ENCODE results near the gene VLDLR. TPM values are rescaled to one million over a fixed set of nuclear protein-coding genes. Genes with fewer than 3 reads are reported as not detected.

Gene VLDLR
- total RNA-seq, 1 experiment from 2014 or later = 4.5 TPM

DNA sequence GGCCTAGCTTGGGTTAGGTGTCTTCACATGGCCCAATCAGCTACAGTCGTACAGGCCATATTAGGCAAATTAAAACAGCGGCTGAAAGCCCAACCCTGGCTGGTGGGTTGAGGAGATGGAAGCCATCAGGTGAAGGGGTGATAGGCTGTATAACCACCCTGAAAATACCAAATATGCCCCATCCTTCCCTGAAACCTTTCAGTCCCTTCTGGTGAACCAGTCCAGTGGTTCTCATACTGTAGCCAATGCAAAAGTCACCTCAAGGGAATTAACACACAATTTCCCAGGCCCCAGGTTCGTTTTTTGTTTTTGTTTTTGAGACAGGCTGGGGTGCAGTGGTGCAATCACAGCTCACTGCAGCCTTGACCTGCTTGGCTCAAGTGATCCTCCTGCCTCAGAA lies 75.9 kb downstream of the VLDLR start:
- POLR2A ChIA-PET (ENCODE audit: low non-redundant PET) = no interaction called here
- no TSS peak for BruUV-seq (replicated peaks)
- Histone ChIP-seq H3K9me3 (ENCODE audit: low read depth, low read length, poor library complexity, severe bottlenecking) (no peaks in the 10 kb centered on the region), H3K27me3 (replicated peaks; ENCODE audit: insufficient read depth, low read depth, low read length, poor library complexity) (no peaks in the 10 kb centered on the region), H3K27ac (ENCODE audit: low read depth, low read length, poor library complexity, severe bottlenecking) (no peak overlapping the region), H3K36me3 (ENCODE audit: insufficient read depth, low read length, poor library complexity, severe bottlenecking) (no peaks in the 10 kb centered on the region), H3K4me3 (ENCODE audit: low read depth, low read length, poor library complexity, severe bottlenecking) (no peak overlapping the region), H3K4me1 (ENCODE audit: insufficient read depth, low read length, poor library complexity, severe bottlenecking) (no peaks in the 10 kb centered on the region)
- intact Hi-C loops (cut with micrococcal nuclease; ENCODE audit: unreplicated experiment) = no loop called here
- CTCF ChIA-PET = no interaction called here
- TF ChIP-seq EZH2 (IDR thresholded peaks at IDR 0.05; ENCODE audit: borderline replicate concordance, low read depth, low read length, poor library complexity, severe bottlenecking) = no peak
- no peak for TF ChIP-seq CTCF (conservative IDR thresholded peaks at IDR 0.05; ENCODE audit: low read depth, low read length)
- no peak for DNase-seq (ENCODE audit: low spot score)

- no peaks in the 10 kb centered on the region for H3K27me3 ChIP-seq (replicated peaks; ENCODE audit: insufficient read depth, low read depth, low read length, poor library complexity)
- no peak for TF ChIP-seq EZH2 (IDR thresholded peaks at IDR 0.05; ENCODE audit: borderline replicate concordance, low read depth, low read length, poor library complexity, severe bottlenecking)
- TF ChIP-seq CTCF (conservative IDR thresholded peaks at IDR 0.05; ENCODE audit: low read depth, low read length) = no peak
- no peaks in the 10 kb centered on the region for H3K4me1 ChIP-seq (ENCODE audit: insufficient read depth, low read length, poor library complexity, severe bottlenecking)
- POLR2A ChIA-PET (ENCODE audit: low non-redundant PET) = no interaction called here
- no peak overlapping the region for H3K4me3 ChIP-seq (ENCODE audit: low read depth, low read length, poor library complexity, severe bottlenecking)
- no peak for DNase-seq (ENCODE audit: low spot score)
- no peaks in the 10 kb centered on the region for H3K36me3 ChIP-seq (ENCODE audit: insufficient read depth, low read length, poor library complexity, severe bottlenecking)
- BruUV-seq (replicated peaks) = no TSS peak
- CTCF ChIA-PET = no interaction called here
- no peak overlapping the region for H3K27ac ChIP-seq (ENCODE audit: low read depth, low read length, poor library complexity, severe bottlenecking)
- H3K9me3 ChIP-seq (ENCODE audit: low read depth, low read length, poor library complexity, severe bottlenecking) = no peaks in the 10 kb centered on the region
- intact Hi-C loops (cut with micrococcal nuclease; ENCODE audit: unreplicated experiment) = no loop called here
These were observed 78.8 kb downstream of the VLDLR start for GRCh38 chr9:2700398-2700797.

GRCh38 chr9:2700909-2701550 lies 79.4 kb downstream of the VLDLR start:
- ChIA-PET POLR2A (ENCODE audit: low non-redundant PET) (no interaction called here), CTCF (no interaction called here)
- DNase-seq (ENCODE audit: low spot score) = no peak
- no peak for TF ChIP-seq EZH2 (IDR thresholded peaks at IDR 0.05; ENCODE audit: borderline replicate concordance, low read depth, low read length, poor library complexity, severe bottlenecking)
- TF ChIP-seq CTCF (conservative IDR thresholded peaks at IDR 0.05; ENCODE audit: low read depth, low read length) = no peak
- no peaks in the 10 kb centered on the region for H3K27me3 ChIP-seq (replicated peaks; ENCODE audit: insufficient read depth, low read depth, low read length, poor library complexity)
- BruUV-seq (replicated peaks) = no TSS peak
- H3K4me3 ChIP-seq (ENCODE audit: low read depth, low read length, poor library complexity, severe bottlenecking) = no peak overlapping the region
- H3K27ac ChIP-seq (ENCODE audit: low read depth, low read length, poor library complexity, severe bottlenecking) = no peak overlapping the region
- no peaks in the 10 kb centered on the region for H3K4me1 ChIP-seq (ENCODE audit: insufficient read depth, low read length, poor library complexity, severe bottlenecking)
- H3K36me3 ChIP-seq (ENCODE audit: insufficient read depth, low read length, poor library complexity, severe bottlenecking) = no peaks in the 10 kb centered on the region
- intact Hi-C loops (cut with micrococcal nuclease; ENCODE audit: unreplicated experiment) = no loop called here
- H3K9me3 ChIP-seq (ENCODE audit: low read depth, low read length, poor library complexity, severe bottlenecking) = no peaks in the 10 kb centered on the region
